Activated CD8-positive, alpha-beta memory T cell treated with anti-CD3 and anti-CD28 coated beads for 24 hours (primary cell): ENCODE results near the gene THG1L.

Experiments
- DNase-seq: peaks from one replicate; pipeline ENCODE4 v3.0.0-alpha.2; 2020

THG1L gene

GRCh38 chr5:157729858-157730257, 1.4 kb upstream of the THG1L start:
- no peak for DNase-seq

GRCh38 chr5:157730900-157731271, 334 bp upstream of the THG1L start:
- DNase-seq, result no peak

- no peak for DNase-seq
Observed at GRCh38 chr5:157732130-157732514, 902 bp downstream of the THG1L start.

GRCh38 chr5:157732596-157733262, 1.5 kb downstream of the THG1L start:
- no peak for DNase-seq

- DNase-seq, result no peak
Observed at GRCh38 chr5:157734436-157734835, 3.2 kb downstream of the THG1L start.

GRCh38 chr5:157735991-157736390, 4.8 kb downstream of the THG1L start:
- no peak for DNase-seq

- no peak for DNase-seq
Observed at GRCh38 chr5:157739388-157740228, 8.4 kb downstream of the THG1L start.

GRCh38 chr5:157740229-157740610, 9.0 kb downstream of the THG1L start:
- DNase-seq, result no peak

GRCh38 chr5:157741131-157741530, 9.9 kb downstream of the THG1L start:
- no peak for DNase-seq

- peak; percentile 99 for DNase-seq
Observed at GRCh38 chr5:157743163-157744050, 12.2 kb downstream of the THG1L start, which contains the start of gene LSM11. TSS of gene LSM11 (plus strand) at chr5:157743712. CDS start at chr5:157743751, 39 bp downstream.

- DNase-seq, result peak; percentile 70
Observed at GRCh38 chr5:157744051-157745011, 13.1 kb downstream of the THG1L start.

- no peak for DNase-seq
Observed at GRCh38 chr5:157745041-157745456, 13.8 kb downstream of the THG1L start.

- no peak for DNase-seq
Observed at GRCh38 chr5:157747173-157747740, 16.0 kb downstream of the THG1L start.

- no peak for DNase-seq
Observed at GRCh38 chr5:157747766-157748700, 16.8 kb downstream of the THG1L start.

GRCh38 chr5:157748760-157749461, 17.7 kb downstream of the THG1L start:
- DNase-seq, result no peak

GRCh38 chr5:157749462-157749799, 18.2 kb downstream of the THG1L start:
- DNase-seq, result no peak

GRCh38 chr5:157750320-157750719, 19.1 kb downstream of the THG1L start:
- DNase-seq, result no peak

GRCh38 chr5:157756122-157756521, 24.9 kb downstream of the THG1L start:
- DNase-seq, result no peak

GRCh38 chr5:157758706-157759105, 27.5 kb downstream of the THG1L start:
- no peak for DNase-seq
